ENCODE measurements around the gene MRTFA.
"Not testable (repeated sequence)": the region's sequence is repeated elsewhere in the genome, so short reads cannot be mapped to it uniquely, and the experiment has no call there.

Gene MRTFA

GRCh38 chr22:40634119-40634903 is 2.2 kb downstream of the MRTFA start:
- in situ Hi-C loops (cut with MboI; ENCODE audit: low pct_unique_long_range_greater_than_20kb, low sequenced_read_pairs) = no loop called here
- no peak for DNase-seq

GRCh38 chr22:40633036-40633435 is 3.5 kb downstream of the MRTFA start:
- DNase-seq = no peak

GRCh38 chr22:40631925-40632324 is 4.6 kb downstream of the MRTFA start:
- DNase-seq = no peak
- in situ Hi-C loops (cut with MboI; ENCODE audit: low pct_unique_long_range_greater_than_20kb, low sequenced_read_pairs) = no loop called here

More at GRCh38 chr22:40633036-40633435, 3.5 kb downstream of the MRTFA start:
- in situ Hi-C loops (cut with MboI; ENCODE audit: low pct_unique_long_range_greater_than_20kb, low sequenced_read_pairs) = no loop called here

- peak; percentile 69 for DNase-seq
- in situ Hi-C loops (cut with MboI; ENCODE audit: low pct_unique_long_range_greater_than_20kb, low sequenced_read_pairs) = no loop called here
Measured at GRCh38 chr22:40628354-40629042, 8.0 kb downstream of the MRTFA start.

- in situ Hi-C loops (cut with MboI; ENCODE audit: low pct_unique_long_range_greater_than_20kb, low sequenced_read_pairs) = no loop called here
- no peak for DNase-seq
Measured at GRCh38 chr22:40627612-40628011, 8.9 kb downstream of the MRTFA start.

GRCh38 chr22:40626851-40627250 is 9.7 kb downstream of the MRTFA start:
- no peak for DNase-seq
- in situ Hi-C loops (cut with MboI; ENCODE audit: low pct_unique_long_range_greater_than_20kb, low sequenced_read_pairs) = no loop called here

- in situ Hi-C loops (cut with MboI; ENCODE audit: low pct_unique_long_range_greater_than_20kb, low sequenced_read_pairs); DNase-seq: not testable (repeated sequence)
Measured at GRCh38 chr22:40625794-40626193, 10.7 kb downstream of the MRTFA start.

- DNase-seq; in situ Hi-C loops (cut with MboI; ENCODE audit: low pct_unique_long_range_greater_than_20kb, low sequenced_read_pairs): not testable (repeated sequence)
Measured at GRCh38 chr22:40625281-40625680, 11.2 kb downstream of the MRTFA start.

- no peak for DNase-seq
- in situ Hi-C loops (cut with MboI; ENCODE audit: low pct_unique_long_range_greater_than_20kb, low sequenced_read_pairs) = no loop called here
Measured at GRCh38 chr22:40624770-40625169, 11.7 kb downstream of the MRTFA start.

GRCh38 chr22:40621309-40622151 is 15.0 kb downstream of the MRTFA start:
- peak; percentile 29 for DNase-seq
- in situ Hi-C loops (cut with MboI; ENCODE audit: low pct_unique_long_range_greater_than_20kb, low sequenced_read_pairs) = no loop called here

- in situ Hi-C loops (cut with MboI; ENCODE audit: low pct_unique_long_range_greater_than_20kb, low sequenced_read_pairs) = no loop called here
- no peak for DNase-seq
Measured at GRCh38 chr22:40620464-40621046, 16.0 kb downstream of the MRTFA start.

- in situ Hi-C loops (cut with MboI; ENCODE audit: low pct_unique_long_range_greater_than_20kb, low sequenced_read_pairs) = no loop called here
- DNase-seq = no peak
Measured at GRCh38 chr22:40618400-40618799, 18.1 kb downstream of the MRTFA start.

- in situ Hi-C loops (cut with MboI; ENCODE audit: low pct_unique_long_range_greater_than_20kb, low sequenced_read_pairs) = no loop called here
- DNase-seq = no peak
Measured at GRCh38 chr22:40616578-40616977, 19.9 kb downstream of the MRTFA start.

- no peak for DNase-seq
- in situ Hi-C loops (cut with MboI; ENCODE audit: low pct_unique_long_range_greater_than_20kb, low sequenced_read_pairs) = no loop called here
Measured at GRCh38 chr22:40613067-40613466, 23.5 kb downstream of the MRTFA start.

- in situ Hi-C loops (cut with MboI; ENCODE audit: low pct_unique_long_range_greater_than_20kb, low sequenced_read_pairs) = no loop called here
- DNase-seq = no peak
Measured at GRCh38 chr22:40612291-40612751, 24.2 kb downstream of the MRTFA start.

- in situ Hi-C loops (cut with MboI; ENCODE audit: low pct_unique_long_range_greater_than_20kb, low sequenced_read_pairs) = no loop called here
- no peak for DNase-seq
Measured at GRCh38 chr22:40611606-40612005, 24.9 kb downstream of the MRTFA start.

- in situ Hi-C loops (cut with MboI; ENCODE audit: low pct_unique_long_range_greater_than_20kb, low sequenced_read_pairs) = no loop called here
- no peak for DNase-seq
Measured at GRCh38 chr22:40610329-40610850, 26.1 kb downstream of the MRTFA start.

- in situ Hi-C loops (cut with MboI; ENCODE audit: low pct_unique_long_range_greater_than_20kb, low sequenced_read_pairs) = no loop called here
- no peak for DNase-seq
Measured at GRCh38 chr22:40609216-40609615, 27.3 kb downstream of the MRTFA start.

GRCh38 chr22:40607506-40607905 is 29.0 kb downstream of the MRTFA start:
- no peak for DNase-seq
- in situ Hi-C loops (cut with MboI; ENCODE audit: low pct_unique_long_range_greater_than_20kb, low sequenced_read_pairs) = no loop called here
